RWPE2 (cell line): ENCODE data around the gene DNAL4.

Experiments
- ATAC-seq: fragments of 200-7000 bp; cut with Tn5 transposase; 3 replicates; pipeline ENCODE4 v1.9.1; 2021; ENCODE audit warnings: low read depth
- DNase-seq: peaks from one replicate; pipeline ENCODE4 v3.0.0-alpha.2; 2020; ENCODE audit warnings: low spot score
- H3K27ac ChIP-seq: fragments of 450-650 bp; 2 replicates; pipeline ENCODE4 v1.5.1; 2017; ENCODE audit warnings: mild to moderate bottlenecking; ENCODE audit not compliant: poor library complexity, severe bottlenecking
- H3K27me3 ChIP-seq: fragments of 250-450 bp; sonication (Bioruptor Pico); 2 replicates; pipeline ENCODE4 v1.5.1; 2021; ENCODE audit warnings: mild to moderate bottlenecking, moderate library complexity; ENCODE audit not compliant: insufficient read depth, poor library complexity, severe bottlenecking
- H3K36me3 ChIP-seq: fragments of 250-450 bp; sonication (Bioruptor Pico); 2 replicates; pipeline ENCODE4 v1.5.1; 2020; ENCODE audit warnings: low read depth, mild to moderate bottlenecking, moderate library complexity
- H3K4me1 ChIP-seq: fragments of 250-450 bp; sonication (Bioruptor Pico); 2 replicates; pipeline ENCODE4 v1.5.1; 2021; ENCODE audit warnings: mild to moderate bottlenecking, moderate library complexity; ENCODE audit not compliant: insufficient read depth, poor library complexity, severe bottlenecking
- H3K4me3 ChIP-seq: fragments of 250-450 bp; sonication (Bioruptor Pico); 2 replicates; pipeline ENCODE4 v1.5.1; 2021; ENCODE audit warnings: mild to moderate bottlenecking, moderate library complexity; ENCODE audit not compliant: severe bottlenecking
- H3K9me3 ChIP-seq: fragments of 250-450 bp; sonication (Bioruptor Pico); 2 replicates; pipeline ENCODE4 v1.5.1; 2021; ENCODE audit warnings: mild to moderate bottlenecking, moderate library complexity; ENCODE audit not compliant: severe bottlenecking
- CTCF ChIP-seq: fragments of 450-650 bp; IDR thresholded peaks from one replicate; pipeline ENCODE4 v1.5.1; 2017; ENCODE audit warnings: mild to moderate bottlenecking, moderate library complexity; ENCODE audit not compliant: poor library complexity, severe bottlenecking

DNAL4 gene

GRCh38 chr22:38793721-38794466 lies at the start of gene DNAL4:
TSS of gene DNAL4 (minus strand) at chr22:38794143. CDS start at chr22:38782731, 11,412 bp downstream.
- DNase-seq, result peak; percentile 88
- no peaks in the 10 kb centered on the region for H3K9me3 ChIP-seq

GRCh38 chr22:38843201-38843656 lies 49.3 kb upstream of the DNAL4 start:
- H3K4me1 ChIP-seq, result peaks cover 3% of the 10 kb centered on the region
- DNase-seq (no peak), ATAC-seq (peak; percentile 77)
- peak; percentile 51 for TF ChIP-seq CTCF
- peak overlapping the region; percentile 37 for H3K4me3 ChIP-seq
- H3K36me3 ChIP-seq, result no peaks in the 10 kb centered on the region
- no peaks in the 10 kb centered on the region for H3K9me3 ChIP-seq
- peaks cover 21% of the 10 kb centered on the region for H3K27me3 ChIP-seq
- H3K27ac ChIP-seq, result no peak overlapping the region

More at GRCh38 chr22:38793721-38794466, at the start of gene DNAL4:
- Histone ChIP-seq H3K36me3 (no peaks in the 10 kb centered on the region), H3K4me1 (peaks cover 6% of the 10 kb centered on the region), H3K27me3 (no peaks in the 10 kb centered on the region), H3K4me3 (peak within 1 kb of the TSS; percentile 45), H3K27ac (peak within 1 kb of the TSS; percentile 12)
- no peak for TF ChIP-seq CTCF
- ATAC-seq, result peak; percentile 97

GRCh38 chr22:38842512-38843200 lies 48.7 kb upstream of the DNAL4 start:
- Histone ChIP-seq H3K4me1 (peaks cover 3% of the 10 kb centered on the region), H3K27me3 (peaks cover 21% of the 10 kb centered on the region), H3K36me3 (no peaks in the 10 kb centered on the region), H3K27ac (no peak overlapping the region), H3K9me3 (no peaks in the 10 kb centered on the region), H3K4me3 (peak overlapping the region; percentile 37)
- ATAC-seq (no peak), DNase-seq (no peak)
- no peak for TF ChIP-seq CTCF

- Histone ChIP-seq H3K27ac (no peak overlapping the region), H3K9me3 (no peaks in the 10 kb centered on the region), H3K36me3 (no peaks in the 10 kb centered on the region), H3K4me1 (peaks cover 3% of the 10 kb centered on the region), H3K27me3 (peaks cover 21% of the 10 kb centered on the region), H3K4me3 (no peak overlapping the region)
- no peak for ATAC-seq
- no peak for TF ChIP-seq CTCF
- no peak for DNase-seq
These were observed 47.7 kb upstream of the DNAL4 start for GRCh38 chr22:38841635-38842034.
